Epithelial cell of proximal tubule (primary cell): ENCODE results near the gene TMEM271. TPM values are rescaled to one million over a fixed set of nuclear protein-coding genes. Genes with fewer than 3 reads are reported as not detected.

Experiments
- DNase-seq: peaks from one replicate; pipeline ENCODE4 v3.0.0-alpha.2; 2011; ENCODE audit warnings: low read depth
- H3K4me3 ChIP-seq: 2 replicates; pipeline ENCODE4 v1.5.1; 2011; ENCODE audit warnings: low read depth, mild to moderate bottlenecking, low read length
- CTCF ChIP-seq: conservative IDR thresholded peaks from 2 replicates; pipeline ENCODE4 v1.5.1; 2012; ENCODE audit warnings: low read depth, mild to moderate bottlenecking, low read length
- total RNA-seq: library from RNA; depleted of rRNA; stranded (reverse); fragments of >200 nt; gene quantifications from 2 replicates; pipeline ENCODE4 v1.2.3, GENCODE V29; 2015

Gene TMEM271
- total RNA-seq, 1 donor from 2014 or later, result not detected

GRCh38 chr4:577499-578450, 1.7 kb upstream of the TMEM271 start:
- no peak for TF ChIP-seq CTCF
- peak overlapping the region; percentile 11 for H3K4me3 ChIP-seq
- no peak for DNase-seq

GRCh38 chr4:576991-577498, 950 bp upstream of the TMEM271 start:
- H3K4me3 ChIP-seq, result peak overlapping the region; percentile 11
- DNase-seq, result no peak
- TF ChIP-seq CTCF, result no peak

GRCh38 chr4:575281-576141, 584 bp downstream of the TMEM271 start:
- H3K4me3 ChIP-seq, result no peak overlapping the region
- DNase-seq, result no peak
- no peak for TF ChIP-seq CTCF

GRCh38 chr4:574346-575161, 1.5 kb downstream of the TMEM271 start:
- DNase-seq, result no peak
- H3K4me3 ChIP-seq, result no peak overlapping the region
- no peak for TF ChIP-seq CTCF

GRCh38 chr4:573122-573892, 2.8 kb downstream of the TMEM271 start:
- DNase-seq, result no peak
- TF ChIP-seq CTCF, result no peak
- no peak overlapping the region for H3K4me3 ChIP-seq

GRCh38 chr4:572594-572993, 3.5 kb downstream of the TMEM271 start:
- no peak for DNase-seq
- no peak for TF ChIP-seq CTCF

More at GRCh38 chr4:572594-572993, 3.5 kb downstream of the TMEM271 start:
- no peak overlapping the region for H3K4me3 ChIP-seq
